ENCODE measurements around the gene SYTL2.
"Not testable (repeated sequence)": the region's sequence is repeated elsewhere in the genome, so short reads cannot be mapped to it uniquely, and the experiment has no call there.

SYTL2 gene

DNA sequence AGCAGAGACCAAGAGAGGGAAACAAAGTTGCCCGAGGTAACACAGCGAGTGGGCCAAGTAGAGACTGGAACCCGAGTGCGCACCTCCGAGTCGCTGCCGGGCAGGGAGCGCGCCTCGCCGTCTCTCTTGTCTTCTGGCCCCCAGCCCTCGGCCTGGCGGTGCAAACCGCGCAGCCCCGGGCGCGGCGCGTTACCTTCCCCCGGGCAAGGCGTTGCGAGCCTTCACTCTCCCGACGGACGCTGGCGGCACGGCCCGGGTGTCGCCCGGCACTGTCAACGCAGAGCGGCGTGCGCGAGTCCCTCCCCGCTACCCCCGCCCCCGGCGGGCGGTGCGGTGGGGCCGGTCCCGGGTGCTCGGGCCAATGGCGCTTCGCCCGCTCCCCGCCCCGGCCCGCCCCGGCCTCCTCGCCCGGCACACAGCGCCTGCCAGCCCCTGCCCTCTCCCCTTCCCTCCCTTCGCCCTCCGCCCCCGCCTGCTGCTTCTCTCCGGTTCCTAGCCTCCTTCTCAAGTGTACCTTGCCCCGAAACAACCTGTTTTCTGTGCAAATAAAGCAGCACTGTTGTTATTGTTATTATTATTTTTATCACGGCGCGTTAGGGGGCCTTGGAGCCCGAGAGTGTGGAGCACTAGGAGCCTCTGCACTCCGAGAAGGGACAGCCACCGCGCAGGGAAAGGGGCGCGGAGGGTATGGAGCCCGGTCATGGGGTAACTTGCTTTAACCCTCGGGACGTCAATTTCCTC lies at the start of gene SYTL2:
Gene SYTL2 (minus strand): TSS at position 271 of the 741 bp plus-strand sequence. CDS start 53,416 bp downstream, outside the sequence.
- peak; percentile 48 for DNase-seq (ENCODE audit: low read depth)

DNA sequence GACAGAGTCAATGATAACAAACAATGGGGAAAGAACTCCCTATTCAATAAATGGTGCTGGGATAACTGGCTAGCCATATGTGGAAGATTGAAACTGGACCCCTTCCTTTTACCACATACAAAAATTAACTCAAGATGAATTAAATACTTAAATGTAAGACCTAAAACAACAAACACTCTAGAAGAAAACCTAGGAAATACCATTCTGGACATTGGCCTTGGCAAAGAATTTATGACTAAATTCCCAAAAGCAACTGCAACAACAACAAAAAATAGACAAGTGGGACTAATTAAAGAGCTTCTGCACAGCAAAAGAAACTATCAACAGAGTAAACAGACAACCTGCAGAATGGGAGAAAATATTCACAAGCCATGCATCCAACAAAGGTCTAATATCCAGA lies 48.6 kb upstream of the SYTL2 start:
- not testable (repeated sequence) for DNase-seq (ENCODE audit: low read depth)

DNA sequence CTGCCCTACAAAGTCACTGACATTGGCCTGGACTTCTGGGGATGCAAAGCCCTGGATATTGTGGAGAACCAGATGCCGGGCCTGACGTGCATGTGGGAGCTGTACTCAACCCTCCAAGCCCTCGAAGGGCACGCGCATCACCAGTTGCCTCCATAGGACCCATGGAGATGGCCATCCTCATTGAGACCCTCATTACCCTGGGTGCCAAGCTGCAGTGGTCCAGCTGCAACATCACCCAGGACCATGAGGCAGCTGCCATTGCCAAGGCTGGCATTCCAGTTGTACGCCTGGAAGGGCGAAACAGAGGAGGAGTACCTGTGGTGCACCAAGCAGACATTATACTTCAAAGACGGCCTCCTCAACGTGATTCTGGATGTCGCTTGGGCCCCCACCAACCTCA lies 46.2 kb upstream of the SYTL2 start:
- no peak for DNase-seq (ENCODE audit: low read depth)

DNA sequence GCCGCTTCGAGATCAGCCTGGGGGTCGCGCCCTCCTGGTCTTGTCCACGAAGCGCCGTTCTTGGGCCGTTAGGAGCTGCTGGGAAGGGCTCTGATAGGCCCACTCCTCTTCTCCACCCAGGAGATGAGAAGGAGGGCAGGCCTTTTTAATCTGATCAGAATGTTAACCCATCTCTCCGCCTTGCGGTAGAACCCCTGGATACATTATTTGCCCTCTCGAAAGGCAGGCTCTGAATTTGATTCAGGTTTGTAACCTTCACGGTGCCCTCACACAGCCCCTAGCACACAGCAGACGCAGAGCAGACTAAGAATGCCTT lies 44.4 kb upstream of the SYTL2 start, which contains the start of gene CCDC83:
Gene CCDC83 (plus strand): TSS at position 43 of the 316 bp plus-strand sequence. CDS start 9,741 bp downstream, outside the sequence.
- DNase-seq (ENCODE audit: low read depth), result no peak

DNA sequence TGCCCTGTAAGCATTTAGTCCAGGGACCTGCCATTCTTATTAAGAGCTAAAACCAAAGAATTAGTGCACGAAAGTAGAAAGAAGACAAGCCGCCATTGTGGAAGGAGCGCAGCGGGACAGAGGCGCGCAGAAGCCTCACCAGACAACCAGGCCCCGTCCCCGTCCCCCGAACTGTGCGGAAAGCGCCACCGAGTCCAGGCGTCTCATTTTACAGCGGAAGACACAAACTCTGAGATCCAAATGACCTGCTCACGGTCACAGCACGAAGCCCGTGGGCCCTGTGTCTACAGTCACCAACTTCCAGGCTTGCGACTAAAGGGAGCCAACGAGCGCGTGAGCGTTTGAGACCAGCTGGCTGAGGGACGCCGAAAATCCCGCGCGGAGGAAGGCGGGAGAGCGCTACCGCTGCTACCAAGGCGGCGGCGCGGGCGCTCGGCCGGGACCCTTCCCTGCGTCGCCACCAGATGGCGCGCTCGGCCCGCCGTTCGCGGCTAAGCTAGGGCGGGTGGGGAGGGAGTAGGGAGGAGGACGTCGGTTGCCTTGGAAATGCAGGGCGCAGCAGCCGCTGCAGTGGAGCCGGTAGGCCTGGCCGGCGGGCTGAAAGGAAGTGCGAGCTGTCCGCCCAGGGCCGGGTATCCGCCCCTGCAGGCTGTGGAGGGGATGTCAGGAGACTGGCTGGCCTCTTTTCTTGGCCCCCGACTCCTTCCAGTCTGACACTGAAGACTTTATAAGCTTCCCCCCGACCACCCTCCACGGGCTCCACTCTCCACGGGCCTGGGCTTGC lies 43.8 kb upstream of the SYTL2 start:
- DNase-seq (ENCODE audit: low read depth), result peak; percentile 77

- DNase-seq (ENCODE audit: low read depth), result no peak
Measured at GRCh38 chr11:85854212-85854556, 43.2 kb upstream of the SYTL2 start.

DNA sequence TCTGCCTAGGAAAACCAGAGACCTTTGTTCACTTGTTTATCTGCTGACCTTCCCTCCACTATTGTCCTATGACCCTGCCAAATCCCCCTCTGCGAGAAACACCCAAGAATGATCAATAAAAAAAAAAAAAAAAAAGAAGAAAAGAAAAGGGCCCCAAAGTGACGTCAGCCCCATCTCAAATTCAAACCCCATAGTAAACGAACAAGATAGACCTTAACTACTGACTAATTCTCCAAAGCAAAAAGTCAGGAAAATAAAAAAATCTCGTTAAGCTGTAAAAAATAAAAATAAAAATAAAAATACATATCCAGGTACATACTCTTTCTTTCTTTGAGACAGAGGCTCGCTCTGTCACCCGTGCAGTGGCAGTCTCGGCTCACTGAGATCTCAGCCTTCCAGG lies 42.6 kb upstream of the SYTL2 start:
- not testable (repeated sequence) for DNase-seq (ENCODE audit: low read depth)

DNA sequence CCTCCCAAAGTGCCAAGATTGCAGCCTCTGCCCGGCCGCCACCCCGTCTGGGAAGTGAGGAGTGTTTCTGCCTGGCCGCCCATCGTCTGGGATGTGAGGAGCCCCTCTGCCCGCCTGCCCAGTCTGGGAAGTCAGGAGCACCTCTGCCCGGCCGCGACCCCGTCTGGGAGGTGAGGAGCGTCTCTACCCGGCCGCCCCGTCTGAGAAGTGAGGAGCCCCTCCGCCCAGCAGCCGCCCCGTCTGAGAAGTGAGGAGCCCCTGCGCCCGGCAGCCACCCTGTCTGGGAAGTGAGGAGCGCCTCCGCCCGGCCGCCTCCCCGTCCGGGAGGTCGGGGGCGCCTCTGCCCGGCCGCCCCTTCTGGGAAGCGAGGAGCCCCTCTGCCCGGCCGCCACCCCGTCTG lies 41.8 kb upstream of the SYTL2 start:
- not testable (repeated sequence) for DNase-seq (ENCODE audit: low read depth)

DNA sequence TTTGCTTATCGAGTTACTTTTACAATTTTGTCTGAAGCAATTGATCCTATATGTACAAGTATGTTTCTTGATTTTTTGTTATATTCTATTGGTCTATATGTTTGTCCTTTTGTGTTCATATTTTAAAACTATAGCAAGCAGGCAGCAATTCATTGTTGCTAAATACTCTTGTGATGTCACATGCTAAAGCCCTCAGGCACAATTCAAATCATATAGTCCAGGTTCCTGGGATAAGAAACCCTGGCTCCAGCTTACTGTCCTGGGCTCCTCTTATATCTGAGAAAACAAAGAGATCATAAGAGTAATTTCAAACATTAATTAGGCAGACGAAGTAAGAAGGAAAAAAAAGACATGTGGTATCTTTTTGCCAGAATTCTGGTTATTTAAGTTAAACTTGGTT lies 37.6 kb upstream of the SYTL2 start:
- no peak for DNase-seq (ENCODE audit: low read depth)

GRCh38 chr11:85848006-85848405 lies 37.1 kb upstream of the SYTL2 start:
- DNase-seq (ENCODE audit: low read depth), result no peak

GRCh38 chr11:85847436-85847835 lies 36.5 kb upstream of the SYTL2 start:
- DNase-seq (ENCODE audit: low read depth), result no peak

DNA sequence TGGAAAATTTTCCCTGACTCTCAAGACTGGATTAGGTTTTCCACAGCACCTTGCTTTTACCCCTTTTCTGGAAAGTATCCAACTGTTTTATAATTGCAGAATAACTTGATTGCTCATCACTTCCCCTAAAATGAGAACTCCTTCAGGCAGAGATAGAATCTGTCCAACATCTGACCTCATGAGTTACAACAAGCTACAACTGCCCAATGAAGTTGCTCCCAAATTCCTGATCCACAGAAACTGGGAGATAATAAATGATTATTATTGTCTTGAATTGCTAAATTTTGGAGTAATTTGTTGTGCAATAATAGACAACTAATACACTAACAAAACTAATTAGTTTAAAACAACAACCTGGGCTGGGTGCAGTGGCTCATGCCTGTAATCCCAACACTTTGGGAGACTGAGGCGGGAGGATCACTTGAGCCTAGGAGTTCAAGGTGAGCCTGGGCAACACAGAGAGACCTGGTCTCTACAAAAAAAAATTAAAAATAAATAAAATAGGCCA lies 34.2 kb upstream of the SYTL2 start:
- DNase-seq (ENCODE audit: low read depth), result no peak

DNA sequence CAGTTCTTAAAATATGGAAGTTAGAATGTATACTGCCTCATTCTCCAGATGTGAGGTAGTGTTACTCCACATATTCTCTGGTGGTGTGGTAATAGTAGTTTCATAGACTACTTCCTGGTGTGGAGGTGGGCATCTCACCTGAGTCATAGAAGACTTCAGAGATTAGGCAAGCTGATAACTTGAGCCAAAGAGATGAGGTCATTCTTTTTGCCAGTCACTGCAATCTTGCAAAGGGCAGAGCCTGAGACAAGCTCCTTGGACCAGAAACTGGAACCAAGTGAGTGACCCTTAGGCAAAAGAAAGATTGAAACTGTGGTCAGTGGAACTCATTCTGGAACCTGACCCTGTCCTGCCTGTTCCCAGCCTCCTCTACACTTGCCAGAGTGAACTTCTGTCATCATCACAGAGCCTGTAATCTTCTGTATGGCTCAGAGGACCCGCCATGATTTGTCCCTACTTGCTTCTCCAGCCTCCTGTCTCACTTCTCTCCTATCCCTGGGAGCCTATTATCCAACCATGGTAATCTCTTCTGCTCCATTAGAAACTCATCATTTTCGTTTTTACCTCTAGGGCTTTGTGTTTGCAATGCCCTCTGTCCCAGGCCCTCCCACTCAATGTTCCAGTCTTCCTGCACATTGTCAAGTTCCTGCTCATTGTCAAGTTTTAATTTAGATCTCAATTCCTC lies 33.6 kb upstream of the SYTL2 start:
- no peak for DNase-seq (ENCODE audit: low read depth)

DNA sequence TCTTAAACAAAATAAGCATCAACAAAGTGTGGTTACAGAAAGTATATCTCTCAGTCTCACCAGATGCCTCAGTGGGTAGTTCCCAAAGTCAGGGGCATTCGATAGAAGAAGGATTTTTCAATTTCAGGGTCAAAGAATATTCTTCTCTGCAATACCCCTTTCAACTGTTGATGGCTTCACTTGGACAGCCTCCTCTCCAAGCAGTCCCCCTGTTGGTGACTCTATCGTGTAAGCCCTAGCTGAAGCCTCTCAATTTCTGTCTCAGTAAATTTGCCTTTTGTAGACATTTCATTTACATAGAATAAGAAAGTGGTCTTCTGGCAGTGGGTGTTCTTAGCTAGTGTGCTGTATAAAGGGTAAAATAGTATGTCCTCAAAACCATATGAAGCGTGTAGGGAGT lies 33.0 kb upstream of the SYTL2 start:
- no peak for DNase-seq (ENCODE audit: low read depth)

DNA sequence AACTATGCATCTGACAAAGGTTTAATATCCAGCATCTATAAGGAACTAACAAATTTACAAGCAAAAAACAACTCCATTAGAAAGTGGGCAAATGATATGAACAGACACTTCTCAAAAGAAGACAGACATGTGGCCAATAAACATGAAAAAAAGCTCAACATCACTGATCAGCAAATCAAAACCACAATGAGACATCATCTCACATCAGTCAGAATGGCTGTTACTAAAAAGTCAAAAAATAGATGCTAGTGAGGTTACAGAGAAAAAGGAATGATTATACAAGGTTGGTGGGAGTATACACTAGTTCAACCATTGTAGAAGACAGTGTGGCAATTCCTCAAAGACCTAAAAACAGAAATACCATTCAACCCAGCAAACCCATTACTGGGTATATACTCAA lies 30.0 kb upstream of the SYTL2 start:
- DNase-seq (ENCODE audit: low read depth), result not testable (repeated sequence)

GRCh38 chr11:85835729-85836128 lies 24.8 kb upstream of the SYTL2 start:
- DNase-seq (ENCODE audit: low read depth), result no peak

DNA sequence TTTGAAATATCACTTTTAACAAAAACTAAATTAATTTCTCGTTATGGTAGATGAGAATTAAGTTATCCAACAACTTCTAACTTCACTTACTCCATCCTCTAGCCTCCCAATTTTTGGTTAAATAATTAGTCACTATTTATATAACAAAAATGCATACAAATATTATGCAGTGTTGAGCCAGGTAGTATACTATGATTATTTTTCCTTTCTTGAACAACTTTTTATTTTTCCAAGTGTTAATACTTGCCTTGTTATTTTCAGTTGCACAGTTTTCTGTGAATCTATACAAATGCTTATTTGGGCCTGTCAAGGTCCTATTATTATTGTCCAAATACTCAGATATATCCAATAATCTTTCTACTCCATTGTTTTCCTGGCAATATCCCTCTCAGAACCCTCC lies 24.3 kb upstream of the SYTL2 start:
- no peak for DNase-seq (ENCODE audit: low read depth)

DNA sequence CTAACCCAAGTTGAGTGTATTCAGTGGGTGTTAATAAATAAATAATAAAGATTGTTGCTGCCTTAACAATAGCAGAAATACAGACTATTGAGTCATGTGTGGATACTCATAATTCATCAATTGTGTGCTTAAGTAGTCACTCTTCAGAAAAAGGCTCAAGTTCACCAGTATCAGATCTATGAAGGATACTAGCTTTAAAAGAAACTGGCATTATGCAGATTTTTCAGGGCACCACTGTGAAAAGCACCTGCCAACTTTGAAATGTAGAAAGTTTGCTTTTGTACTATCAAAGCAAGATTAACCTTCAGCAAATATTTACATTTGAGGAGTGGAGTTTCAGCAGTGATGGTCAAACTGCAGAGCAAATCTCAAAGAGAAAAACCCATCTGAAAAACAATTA lies 20.1 kb upstream of the SYTL2 start:
- no peak for DNase-seq (ENCODE audit: low read depth)

GRCh38 chr11:85829172-85829571 lies 18.2 kb upstream of the SYTL2 start:
- no peak for DNase-seq (ENCODE audit: low read depth)

GRCh38 chr11:85828640-85828978 lies 17.7 kb upstream of the SYTL2 start:
- no peak for DNase-seq (ENCODE audit: low read depth)

GRCh38 chr11:85827748-85828639 lies 17.1 kb upstream of the SYTL2 start:
- DNase-seq (ENCODE audit: low read depth), result peak; percentile 89
